OCI-LY3 (cell line): ENCODE data around the gene OBSL1.

Source experiments
- H2AFZ ChIP-seq: fragments of 200-600, 300-600 bp; shearing (Covaris generic); 2 replicates; pipeline ENCODE4 v1.6.0; 2014; ENCODE audit warnings: antibody characterized with exemption, low read depth, low read length
- H3K27ac ChIP-seq: fragments of 200-600, 300-600 bp; sonication (generic); 2 replicates; pipeline ENCODE4 v1.5.1; 2014; ENCODE audit warnings: mild to moderate bottlenecking, low read length, moderate library complexity, mixed read lengths
- H3K27me3 ChIP-seq: fragments of 200-600, 300-600 bp; sonication (generic); 2 replicates; pipeline ENCODE4 v1.6.1; 2014; ENCODE audit warnings: low read depth, low read length, mixed read lengths
- H3K36me3 ChIP-seq: fragments of 200-600, 300-600 bp; sonication (generic); replicated peaks from 2 replicates; pipeline ENCODE3; 2014; ENCODE audit warnings: low read depth, low read length, mixed read lengths
- H3K4me1 ChIP-seq: fragments of 300-600, 200-600 bp; sonication (generic); 2 replicates; pipeline ENCODE4 v1.6.1; 2014; ENCODE audit warnings: low read length, mixed read lengths
- H3K4me2 ChIP-seq: fragments of 200-600, 300-600 bp; sonication (generic); 2 replicates; pipeline ENCODE4 v1.6.1; 2014; ENCODE audit warnings: low read length, mixed read lengths
- H3K4me3 ChIP-seq: fragments of 300-600, 200-600 bp; sonication (generic); 2 replicates; pipeline ENCODE4 v1.5.1; 2014; ENCODE audit warnings: antibody characterized with exemption, mild to moderate bottlenecking, low read length, moderate library complexity
- H3K79me2 ChIP-seq: fragments of 300-600, 200-600 bp; shearing (Covaris generic); 2 replicates; pipeline ENCODE4 v1.6.1; 2014; ENCODE audit warnings: mild to moderate bottlenecking, low read length, mixed read lengths
- H3K9ac ChIP-seq: fragments of 300-600, 200-600 bp; shearing (Covaris generic); 2 replicates; pipeline ENCODE4 v1.6.0; 2014; ENCODE audit warnings: mild to moderate bottlenecking, low read length, moderate library complexity
- H3K9me3 ChIP-seq: fragments of 200-600, 300-600 bp; shearing (Covaris generic); 2 replicates; pipeline ENCODE4 v1.6.1; 2014; ENCODE audit warnings: low read length, mixed read lengths; ENCODE audit not compliant: insufficient read depth
- H4K20me1 ChIP-seq: fragments of 200-600, 300-600 bp; sonication (generic); 2 replicates; pipeline ENCODE4 v1.6.1; 2016; ENCODE audit warnings: low read length, mixed read lengths; ENCODE audit not compliant: insufficient read depth
- CTCF ChIP-seq: fragments of 200-600, 300-600 bp; sonication (generic); IDR thresholded peaks from 2 replicates; pipeline ENCODE4 v1.5.1; 2014; ENCODE audit warnings: antibody characterized with exemption, low read length, low read depth
- EZH2phosphoT487 ChIP-seq: fragments of 200-600 bp; shearing (Covaris generic); IDR thresholded peaks from 2 replicates; pipeline ENCODE4 v1.6.1; 2018; ENCODE audit warnings: antibody characterized with exemption, mixed run types, low read depth

OBSL1 gene

GRCh38 chr2:219616550-219616949 lies 45.2 kb upstream of the OBSL1 start:
- no peaks in the 10 kb centered on the region for H3K36me3 ChIP-seq

GRCh38 chr2:219615894-219616293 lies 44.6 kb upstream of the OBSL1 start:
- Histone ChIP-seq H3K9ac (no peak overlapping the region), H3K79me2 (no peaks in the 10 kb centered on the region), H3K27me3 (no peaks in the 10 kb centered on the region), H3K9me3 (no peaks in the 10 kb centered on the region), H3K36me3 (no peaks in the 10 kb centered on the region), H3K27ac (no peak overlapping the region), H3K4me2 (no peak overlapping the region), H3K4me1 (peaks cover 10% of the 10 kb centered on the region), H2AFZ (no peak overlapping the region), H3K4me3 (no peak overlapping the region), H4K20me1 (no peaks in the 10 kb centered on the region)
- TF ChIP-seq EZH2phosphoT487: no peak
- TF ChIP-seq CTCF: no peak

More at GRCh38 chr2:219616550-219616949, 45.2 kb upstream of the OBSL1 start:
- no peaks in the 10 kb centered on the region for H3K79me2 ChIP-seq
- H4K20me1 ChIP-seq: no peaks in the 10 kb centered on the region
- no peak for TF ChIP-seq CTCF
- no peak for TF ChIP-seq EZH2phosphoT487
- no peak overlapping the region for H3K27ac ChIP-seq
- H3K4me2 ChIP-seq: no peak overlapping the region
- no peaks in the 10 kb centered on the region for H3K27me3 ChIP-seq
- no peak overlapping the region for H3K9ac ChIP-seq
- H3K4me3 ChIP-seq: no peak overlapping the region
- no peaks in the 10 kb centered on the region for H3K9me3 ChIP-seq
- H2AFZ ChIP-seq: no peak overlapping the region
- peaks cover 10% of the 10 kb centered on the region for H3K4me1 ChIP-seq

GRCh38 chr2:219615036-219615435 lies 43.7 kb upstream of the OBSL1 start:
- Histone ChIP-seq H2AFZ (no peak overlapping the region), H3K4me1 (peaks cover 10% of the 10 kb centered on the region), H3K9ac (no peak overlapping the region), H3K27ac (no peak overlapping the region), H3K36me3 (no peaks in the 10 kb centered on the region), H3K4me3 (no peak overlapping the region), H3K27me3 (no peaks in the 10 kb centered on the region), H3K79me2 (no peaks in the 10 kb centered on the region), H3K9me3 (no peaks in the 10 kb centered on the region), H4K20me1 (no peaks in the 10 kb centered on the region), H3K4me2 (no peak overlapping the region)
- no peak for TF ChIP-seq CTCF
- no peak for TF ChIP-seq EZH2phosphoT487

GRCh38 chr2:219614076-219614860 lies 42.9 kb upstream of the OBSL1 start:
- TF ChIP-seq CTCF (no peak), EZH2phosphoT487 (no peak)
- H3K9me3 ChIP-seq: no peaks in the 10 kb centered on the region
- no peaks in the 10 kb centered on the region for H3K79me2 ChIP-seq
- H4K20me1 ChIP-seq: no peaks in the 10 kb centered on the region
- H3K36me3 ChIP-seq: no peaks in the 10 kb centered on the region
- peaks cover 10% of the 10 kb centered on the region for H3K4me1 ChIP-seq
- H3K27ac ChIP-seq: no peak overlapping the region
- no peak overlapping the region for H2AFZ ChIP-seq
- no peak overlapping the region for H3K4me3 ChIP-seq
- no peaks in the 10 kb centered on the region for H3K27me3 ChIP-seq
- no peak overlapping the region for H3K9ac ChIP-seq
- no peak overlapping the region for H3K4me2 ChIP-seq
